Pancreas (tissue), 10 donors: ENCODE results near the gene TRIM36. TPM values are rescaled to one million over a fixed set of nuclear protein-coding genes. Genes with fewer than 3 reads are reported as not detected.
A peak's percentile ranks its signal among the peaks of the same experiment; 100 is the strongest.

Experiments
- ATAC-seq, 4 donors: fragments of 200-7000 bp; cut with Tn5 transposase; one replicate each; pipeline versions ENCODE4 v1.8.0 to v1.9.1; 2020; ENCODE audit warnings: mild to moderate bottlenecking in 4 of 4, moderate library complexity in 4 of 4
- DNase-seq, 6 donors: peaks; one replicate each; pipeline ENCODE4 v3.0.0-alpha.2; 2020
- FAIRE-seq: peaks from 2 replicates; lab custom pipeline; 2012; peaks lifted over from hg19 to GRCh38; lab: Jason Lieb, UNC
- H3K27ac ChIP-seq, 4 donors: fragments of 200-600 bp; sonication (generic); 1 replicate in 3 of 4; 2 replicates in 1 of 4; pipeline versions ENCODE4 v1.5.0 to v1.8.0; 2020
- H3K27me3 ChIP-seq, 4 donors: fragments of 200-600 bp; one replicate each; pipeline ENCODE4 v1.8.0; 2021
- H3K36me3 ChIP-seq, 3 donors: fragments of 200-600 bp; sonication (generic) in 1 of 3; one replicate each; pipeline versions ENCODE4 v1.5.0 to v1.8.0; 2020 to 2021
- H3K4me1 ChIP-seq, 3 donors: fragments of 200-600 bp; one replicate each; pipeline ENCODE4 v1.8.0; 2021
- H3K4me3 ChIP-seq, 4 donors: fragments of 200-600 bp; sonication (generic) in 2 of 4; one replicate each; pipeline versions ENCODE4 v1.5.0 to v1.8.0; 2020 to 2021
- H3K9me3 ChIP-seq, 4 donors: fragments of 200-600 bp; one replicate each; pipeline ENCODE4 v1.8.0; 2021
- WGBS, 2 donors: extraction: QIAGEN DNeasy Blood & Tissue Kit; methylation state at CpG; one replicate each; pipeline ENCODE4 v1.1.7; 2013; 5-methylcytosine and 5-hydroxymethylcytosine counted together
- intact Hi-C, 3 donors: fragments of 100-400 bp; cut with DNase I; formaldehyde crosslinking; loops; one replicate each; pipeline versions ENCODE4 v1.11.1 to v1.14.2; 2022
- polyA plus RNA-seq, 2 donors: library from polyadenylated mRNA; stranded (reverse); fragments of 200-250 nt; gene quantifications; one replicate each; pipeline ENCODE4 v1.2.3, GENCODE V29; 2013
- total RNA-seq, 6 donors: library from RNA; stranded (reverse); fragmentation: NEBNext Ultra II Directional in 4 of 6; extraction: Animal tissue kit (Norgen Biotek cat#: 25700) in 4 of 6; gene quantifications; one replicate each; pipeline versions ENCODE4 v1.2.1 to v1.2.4, GENCODE V29; 2021 to 2023
- TF ChIP-seq, protein P1 (sequence below), 4 donors: fragments of 200-600 bp; sonication (generic) in 3 of 4; IDR thresholded peaks; one replicate each; pipeline versions ENCODE4 v1.5.0 to v1.8.0; 2021; ENCODE audit warnings: antibody characterized with exemption in 4 of 4
- donor health status: healthy with polysubstance abuse.
- donor health status: DM: no; HTN: no; CAD: no; lungs with moderate emphysema.
- donor health status: DM: no; HTN: no; CAD: no.
- donor health status: control.
- donor health status: control.
- donor health status: Bipolar disorder and iron deficiency.
- donor health status: DM: yes; HTN: yes; CAD: no.
- donor health status: DM: no; HTN: no; CAD: no.
- donor health status: DM: no; HTN: no; CAD: no.
- donor health status: DM: yes; HTN: yes; CAD: no.

Gene TRIM36
- total and polyA plus RNA-seq, 8 donors = 0.52 to 2.1 (median 0.99) TPM

DNA sequence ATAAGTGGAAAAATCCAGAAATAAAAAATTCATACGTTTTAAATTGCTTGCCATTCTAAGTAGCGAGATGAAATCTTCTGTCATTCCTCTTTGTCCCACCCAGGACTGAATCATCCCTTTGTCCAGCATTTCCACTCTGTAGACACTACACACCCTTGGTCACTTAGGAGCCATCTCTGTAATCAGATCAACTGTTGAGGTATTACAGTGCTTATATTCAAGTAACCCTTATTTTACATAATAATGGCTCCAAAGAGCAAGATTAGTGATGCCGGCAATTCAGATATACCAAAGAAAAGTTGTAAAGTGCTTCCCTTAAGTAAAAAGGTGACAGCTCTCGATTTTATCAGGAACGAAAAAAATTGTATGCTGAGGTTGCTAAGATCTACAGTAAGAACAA lies 60.4 kb downstream of the TRIM36 start:
- no peaks in the 10 kb centered on the region for H3K4me1 ChIP-seq
- no peak for FAIRE-seq
- TF ChIP-seq, protein P1, sequence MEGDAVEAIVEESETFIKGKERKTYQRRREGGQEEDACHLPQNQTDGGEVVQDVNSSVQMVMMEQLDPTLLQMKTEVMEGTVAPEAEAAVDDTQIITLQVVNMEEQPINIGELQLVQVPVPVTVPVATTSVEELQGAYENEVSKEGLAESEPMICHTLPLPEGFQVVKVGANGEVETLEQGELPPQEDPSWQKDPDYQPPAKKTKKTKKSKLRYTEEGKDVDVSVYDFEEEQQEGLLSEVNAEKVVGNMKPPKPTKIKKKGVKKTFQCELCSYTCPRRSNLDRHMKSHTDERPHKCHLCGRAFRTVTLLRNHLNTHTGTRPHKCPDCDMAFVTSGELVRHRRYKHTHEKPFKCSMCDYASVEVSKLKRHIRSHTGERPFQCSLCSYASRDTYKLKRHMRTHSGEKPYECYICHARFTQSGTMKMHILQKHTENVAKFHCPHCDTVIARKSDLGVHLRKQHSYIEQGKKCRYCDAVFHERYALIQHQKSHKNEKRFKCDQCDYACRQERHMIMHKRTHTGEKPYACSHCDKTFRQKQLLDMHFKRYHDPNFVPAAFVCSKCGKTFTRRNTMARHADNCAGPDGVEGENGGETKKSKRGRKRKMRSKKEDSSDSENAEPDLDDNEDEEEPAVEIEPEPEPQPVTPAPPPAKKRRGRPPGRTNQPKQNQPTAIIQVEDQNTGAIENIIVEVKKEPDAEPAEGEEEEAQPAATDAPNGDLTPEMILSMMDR (IDR thresholded peaks at IDR 0.05) = no peak
- 59 to 63% methylated on average over 5 of the region's 5 CpGs for WGBS, 2 donors
- no peaks in the 10 kb centered on the region for H3K27me3 ChIP-seq
- no peak for ATAC-seq
- intact Hi-C loops = loop anchor here in 1 of 3 donors (10.0 kb wide), 1 partner anchor 135 kb away; no protein-coding TSS in a partner anchor
- DNase-seq = no peak
- H3K36me3 ChIP-seq = no peaks in the 10 kb centered on the region
- no peaks in the 10 kb centered on the region for H3K9me3 ChIP-seq
- no peak overlapping the region for H3K4me3 ChIP-seq
- H3K27ac ChIP-seq = no peak overlapping the region

DNA sequence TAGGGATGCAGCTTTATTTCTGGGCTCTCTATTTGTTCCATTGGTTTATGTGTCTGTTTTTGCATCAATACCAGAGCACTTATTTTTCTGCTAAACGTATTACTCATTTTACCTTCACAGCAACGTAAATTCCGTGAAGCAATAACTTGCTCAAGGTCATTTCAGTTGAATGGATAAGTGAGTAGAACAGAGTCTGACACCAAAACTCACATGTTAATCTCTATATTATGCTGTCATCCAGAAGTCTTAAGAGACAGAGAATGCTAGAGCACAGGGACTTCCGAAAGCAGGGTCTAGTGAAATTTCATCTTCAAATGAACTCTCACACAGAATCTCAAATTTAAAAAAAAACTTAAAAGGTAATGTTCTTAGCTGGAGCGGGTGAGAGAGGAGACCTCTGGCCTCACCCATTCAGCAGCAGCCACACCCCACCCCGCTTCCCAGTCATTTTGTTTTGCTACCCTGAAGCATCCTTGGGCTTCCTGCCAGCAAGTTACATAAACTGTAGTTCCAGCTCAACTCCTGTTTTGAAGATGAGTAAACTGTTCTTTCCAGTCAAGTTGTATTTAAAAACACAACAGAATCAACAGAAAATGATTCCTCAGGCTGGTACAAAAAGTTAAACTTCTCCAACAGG lies 69.3 kb downstream of the TRIM36 start:
- Histone ChIP-seq H3K4me1 (no peaks in the 10 kb centered on the region), H3K9me3 (no peaks in the 10 kb centered on the region), H3K27me3 (no peaks in the 10 kb centered on the region), H3K36me3 (no peaks in the 10 kb centered on the region), H3K27ac (no peak overlapping the region), H3K4me3 (no peak overlapping the region)
- WGBS, 2 donors = 39 to 45% methylated on average over 6 of the region's 6 CpGs
- no peak for ATAC-seq
- no peak for FAIRE-seq
- TF ChIP-seq, protein P1 (IDR thresholded peaks at IDR 0.05) = no peak
- no peak for DNase-seq
- intact Hi-C loops = loop anchor here in 1 of 3 donors (10.0 kb wide), 1 partner anchor 144 kb away; no protein-coding TSS in a partner anchor

DNA sequence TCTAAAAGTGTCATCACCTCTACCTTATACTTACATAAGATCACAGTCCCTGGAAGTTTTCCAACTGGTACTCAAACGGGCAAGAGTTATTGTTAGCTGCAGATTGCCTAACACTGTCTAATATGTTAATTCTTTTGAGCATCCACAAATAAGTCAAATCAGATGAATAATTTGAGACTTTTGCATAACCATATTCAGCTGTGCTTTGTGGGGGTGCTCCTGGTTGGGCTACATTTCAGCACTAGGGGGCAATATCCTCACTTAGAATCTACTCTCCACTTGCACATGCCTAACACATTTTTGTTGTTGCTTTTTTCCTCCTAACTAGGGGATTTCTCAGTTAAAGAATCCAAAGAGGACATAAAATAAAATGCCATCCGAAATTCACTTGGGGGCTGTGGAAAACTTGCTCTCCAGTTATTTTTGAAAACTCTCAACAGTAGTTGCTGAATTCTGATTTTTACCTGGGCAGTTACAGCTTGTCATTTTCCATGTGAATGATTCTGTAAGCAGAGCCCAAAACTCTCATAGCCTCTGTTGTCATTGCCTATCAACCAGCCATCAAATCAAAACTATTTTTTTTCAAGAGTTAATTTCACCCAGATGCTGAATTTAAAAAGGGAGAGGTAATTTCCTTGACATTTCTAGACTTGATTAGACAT lies 71.5 kb downstream of the TRIM36 start:
- H3K9me3 ChIP-seq = no peaks in the 10 kb centered on the region
- FAIRE-seq = no peak
- intact Hi-C loops = loop anchor here in 1 of 3 donors (10.0 kb wide), 1 partner anchor 147 kb away; no protein-coding TSS in a partner anchor
- no peak overlapping the region for H3K27ac ChIP-seq
- no peaks in the 10 kb centered on the region for H3K4me1 ChIP-seq
- H3K27me3 ChIP-seq = no peaks in the 10 kb centered on the region
- no peak overlapping the region for H3K4me3 ChIP-seq
- 2% methylated on average over 2 of the region's 2 CpGs for WGBS, 2 donors
- no peaks in the 10 kb centered on the region for H3K36me3 ChIP-seq
- ATAC-seq = peak; percentile 77 to 95 (median 91)
- DNase-seq = peak in 2 of 6 donors; percentile 24 to 38
- TF ChIP-seq, protein P1 (IDR thresholded peaks at IDR 0.05) = peak in 3 of 4 donors; percentile 49 to 62 (median 61)

DNA sequence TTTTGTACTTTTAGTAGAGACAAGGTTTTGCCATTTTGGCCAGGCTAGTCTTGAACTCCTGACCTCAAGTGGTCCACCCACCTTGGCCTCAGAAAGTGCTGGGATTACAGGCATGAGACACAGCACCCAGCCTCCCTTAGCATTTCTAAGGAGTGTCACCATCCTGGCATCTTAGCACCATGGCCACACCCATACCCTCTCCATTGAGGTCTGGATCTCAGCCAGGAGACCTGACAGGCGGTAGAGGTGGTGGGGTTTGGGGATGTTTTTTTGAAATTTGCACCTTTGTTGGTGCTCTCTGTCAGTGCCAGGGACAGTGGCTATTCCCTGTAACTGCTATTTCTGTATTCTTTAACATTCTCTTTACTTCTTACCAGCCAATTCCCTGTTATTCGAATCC lies 72.5 kb downstream of the TRIM36 start:
- intact Hi-C loops = loop anchor here in 1 of 3 donors (10.0 kb wide), 1 partner anchor 148 kb away; no protein-coding TSS in a partner anchor
- Histone ChIP-seq H3K27ac (no peak overlapping the region), H3K4me3 (no peak overlapping the region), H3K4me1 (no peaks in the 10 kb centered on the region), H3K27me3 (no peaks in the 10 kb centered on the region), H3K9me3 (no peaks in the 10 kb centered on the region), H3K36me3 (no peaks in the 10 kb centered on the region)
- DNase-seq = no peak
- WGBS, 2 donors = 36 to 38% methylated on average over 2 of the region's 2 CpGs
- FAIRE-seq = no peak
- TF ChIP-seq, protein P1 (IDR thresholded peaks at IDR 0.05) = no peak
- ATAC-seq = no peak
